ENCODE measurements around the gene KIT.

KIT gene

GRCh38 chr4:54746218-54746617 lies 88.5 kb downstream of the KIT start:
- no peak for DNase-seq

DNA sequence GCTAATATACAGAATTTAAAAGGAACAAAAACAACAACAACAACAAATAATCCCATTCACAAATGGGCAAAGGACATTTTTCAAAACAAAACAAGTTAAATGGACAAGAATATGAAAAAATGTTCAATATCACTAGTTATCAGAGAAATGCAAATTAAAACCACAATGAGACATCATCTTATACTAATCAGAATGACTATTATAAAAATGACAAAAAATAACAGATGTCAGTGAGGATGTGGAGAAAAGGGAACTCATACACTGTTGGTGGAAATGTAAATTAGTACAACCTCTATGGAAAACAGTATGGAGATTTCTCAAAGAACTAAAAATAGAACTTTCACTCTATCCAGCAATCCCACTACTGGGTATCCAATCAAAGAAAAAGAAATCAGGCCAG lies 92.6 kb downstream of the KIT start:
- DNase-seq, result no peak

- no peak for DNase-seq
Measured at GRCh38 chr4:54754394-54754793, 96.6 kb downstream of the KIT start.

GRCh38 chr4:54764476-54764875 lies 106.7 kb downstream of the KIT start:
- no peak for DNase-seq

DNA sequence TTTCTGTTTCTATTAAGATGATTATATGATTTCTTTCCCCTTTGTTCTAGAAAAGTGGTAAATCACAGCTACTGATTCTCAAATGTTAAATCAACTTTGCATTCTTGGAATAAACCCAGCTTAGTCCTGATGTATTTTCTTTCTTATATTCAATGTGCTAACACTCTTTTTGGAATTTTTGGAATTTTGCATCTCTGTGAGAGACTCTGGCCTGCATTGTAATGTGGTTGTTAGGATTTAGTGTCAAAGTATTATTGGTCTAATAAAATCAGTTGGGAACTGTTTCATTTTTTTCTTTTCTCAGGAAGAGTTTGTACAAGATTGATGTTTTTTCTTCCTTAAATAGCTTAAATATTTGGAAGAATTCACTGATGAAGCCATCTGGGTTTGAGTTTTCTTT lies 109.6 kb downstream of the KIT start:
- no peak for DNase-seq

DNA sequence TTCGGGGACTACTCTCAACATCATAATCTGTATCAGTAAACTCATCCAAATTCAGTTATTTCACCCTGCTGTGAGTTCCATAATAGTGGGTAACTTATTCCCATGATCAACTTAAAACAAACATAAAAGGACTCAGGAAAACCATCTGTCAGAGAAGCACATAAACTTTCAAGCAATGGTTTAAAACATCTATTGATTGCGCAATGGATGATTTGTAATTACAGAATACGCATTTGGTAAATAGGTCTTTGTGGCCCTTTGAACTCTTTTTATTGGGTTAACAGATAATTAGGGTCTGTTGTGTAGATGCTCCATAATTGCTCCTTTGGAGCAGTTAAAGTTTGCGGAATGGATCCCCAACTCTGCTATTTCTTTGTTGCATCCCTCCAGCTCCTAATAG lies 115.3 kb downstream of the KIT start:
- no peak for DNase-seq

DNA sequence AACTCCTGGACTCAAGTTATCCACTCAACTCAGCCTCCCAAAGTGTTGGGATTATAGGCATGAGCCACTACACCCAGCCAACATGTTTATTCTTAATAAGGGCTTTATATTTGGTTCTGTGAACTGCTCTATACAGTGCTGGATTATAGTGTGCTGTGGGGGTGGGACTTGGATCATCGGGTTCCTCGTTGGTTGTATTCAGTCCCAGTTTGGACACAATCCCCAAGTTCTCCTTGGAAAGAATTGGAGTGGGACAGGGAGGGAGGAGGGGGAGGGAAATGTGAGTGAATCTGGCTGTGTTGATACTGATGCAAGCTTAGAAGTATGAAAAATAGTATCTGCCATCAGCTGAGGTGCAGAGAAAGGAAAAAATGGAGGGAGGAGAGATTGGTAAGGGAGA lies 121.3 kb downstream of the KIT start:
- no peak for DNase-seq

GRCh38 chr4:54779476-54780148 lies 121.9 kb downstream of the KIT start:
- DNase-seq, result no peak

- no peak for DNase-seq
Measured at GRCh38 chr4:54780149-54780495, 122.4 kb downstream of the KIT start.

DNA sequence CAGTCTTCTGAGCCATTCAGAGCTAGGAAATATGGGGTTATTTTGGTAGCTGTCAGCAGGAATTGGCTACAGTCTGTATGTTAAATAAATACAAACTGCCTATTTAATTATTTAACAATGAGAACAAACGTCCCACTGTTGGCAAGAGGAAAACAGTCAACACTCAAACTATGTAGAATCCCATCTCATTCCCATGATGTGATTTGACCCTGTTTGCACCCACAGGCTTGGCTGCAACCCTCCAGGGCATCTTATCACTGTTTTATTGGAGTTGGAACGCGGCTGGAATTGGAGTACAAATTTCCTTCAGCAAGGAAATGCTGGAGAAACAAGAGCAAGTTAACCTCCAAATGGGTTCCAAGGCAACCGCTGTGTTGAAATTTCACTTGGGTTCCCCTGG lies 124.0 kb downstream of the KIT start:
- DNase-seq, result no peak

DNA sequence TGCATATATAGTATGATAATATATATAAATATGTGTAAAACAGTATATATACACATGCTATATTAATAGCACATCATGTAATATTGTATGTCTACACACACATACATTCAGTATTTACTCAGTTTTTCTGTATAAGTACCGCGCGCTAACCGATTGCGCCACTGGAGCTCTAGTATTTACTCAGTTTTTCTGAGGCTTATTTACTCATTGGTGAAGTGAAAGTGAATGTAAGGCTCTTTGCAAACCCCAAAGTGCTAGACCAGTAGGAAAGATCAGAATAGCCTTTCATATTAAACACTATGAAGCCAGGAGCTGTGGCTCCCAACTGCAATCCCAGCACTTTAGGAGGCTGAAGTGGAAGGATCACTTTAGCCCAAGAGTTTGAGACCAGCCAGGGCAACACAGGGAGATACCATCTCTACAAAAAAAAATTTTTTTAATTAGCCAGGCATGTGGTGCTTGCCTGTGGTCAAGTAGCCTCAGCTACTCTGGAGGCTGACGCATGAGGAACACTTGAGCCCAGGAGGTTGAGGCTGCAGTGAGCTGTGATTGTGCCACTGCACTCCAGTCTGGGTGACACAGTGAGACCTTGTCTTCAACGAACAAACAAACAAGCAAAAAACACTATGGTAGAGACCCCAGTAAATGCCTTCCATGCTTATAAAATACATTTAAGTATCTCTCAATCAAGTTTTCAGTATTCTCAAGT lies 125.8 kb downstream of the KIT start:
- no peak for DNase-seq

DNA sequence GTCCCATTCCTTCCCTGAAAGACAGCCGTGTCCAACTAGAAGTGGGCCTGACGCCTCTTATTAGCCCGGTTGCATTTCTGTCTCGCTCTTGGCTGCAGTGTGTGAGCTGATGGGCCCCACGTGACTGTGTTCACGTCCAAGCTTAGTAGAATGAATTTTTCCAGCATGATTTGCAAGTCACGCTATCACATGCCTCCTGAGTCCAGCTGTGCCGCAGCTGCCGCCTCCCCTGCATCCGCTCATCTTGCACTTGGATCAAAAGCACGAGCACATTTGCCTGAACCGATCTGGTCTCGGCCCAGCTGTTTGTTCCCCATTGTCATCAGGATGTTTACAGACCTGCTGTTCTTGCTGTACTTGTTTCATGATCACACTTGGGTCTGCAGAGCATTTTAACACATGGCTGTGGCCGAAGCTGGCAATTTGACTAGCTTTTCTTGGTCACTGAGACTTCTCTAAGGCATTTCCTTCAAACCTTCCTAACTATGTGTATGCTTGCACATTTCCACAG lies 126.5 kb downstream of the KIT start:
- no peak for DNase-seq

All from T-helper 1 cell (primary cell).